ENCODE results near the gene IER3. TPM values are rescaled to one million over a fixed set of nuclear protein-coding genes. Genes with fewer than 3 reads are reported as not detected.

The IER3 gene
- total and polyA plus RNA-seq, 7 donors, result 20.1 to 193 (median 65.3) TPM

- Histone ChIP-seq H3K4me3 (no peak overlapping the region), H3K36me3 (peaks cover 46 to 100% (median 56%) of the 10 kb centered on the region in 4 donors), H3K4me1 (peaks cover 0 to 24% (median 18%) of the 10 kb centered on the region in 4 donors), H3K27ac (no peak overlapping the region), H3K27me3 (no peaks in the 10 kb centered on the region), H3K9me3 (no peaks in the 10 kb centered on the region)
- intact Hi-C loops (cut with DNase I), result no loop called here
- no peak for TF ChIP-seq CTCF (IDR thresholded peaks at IDR 0.05)
- TF ChIP-seq EP300 (IDR thresholded peaks at IDR 0.05), result no peak
- no peak for TF ChIP-seq POLR2A (IDR thresholded peaks at IDR 0.05)
- no peak for TF ChIP-seq POLR2AphosphoS5 (IDR thresholded peaks at IDR 0.05)
- WGBS, 2 donors, result 94 to 95% methylated on average over 12 of the region's 12 CpGs
- DNase-seq, result no peak
Measured at GRCh38 chr6:30732237-30732943, 12.0 kb downstream of the IER3 start.

GRCh38 chr6:30730601-30731435, 13.5 kb downstream of the IER3 start:
- 21 to 33% methylated on average over 30 of the region's 30 CpGs for WGBS, 2 donors

GRCh38 chr6:30727920-30728553, 16.3 kb downstream of the IER3 start:
- 64 to 67% methylated on average over 7 of the region's 7 CpGs for WGBS, 2 donors
- Histone ChIP-seq H3K4me1 (peaks cover 0 to 54% (median 32%) of the 10 kb centered on the region in 4 donors), H3K4me3 (no peak overlapping the region), H3K36me3 (peaks cover 40 to 98% (median 59%) of the 10 kb centered on the region in 4 donors), H3K27ac (peak overlapping the region; percentile 39 to 96 (median 82)), H3K9me3 (no peaks in the 10 kb centered on the region), H3K27me3 (no peaks in the 10 kb centered on the region)
- DNase-seq, result no peak
- TF ChIP-seq CTCF (IDR thresholded peaks at IDR 0.05) (peak in 1 of 4 experiments; percentile 17), EP300 (IDR thresholded peaks at IDR 0.05) (no peak), POLR2A (IDR thresholded peaks at IDR 0.05) (no peak), POLR2AphosphoS5 (IDR thresholded peaks at IDR 0.05) (peak in 1 of 4 donors; percentile 4)
- intact Hi-C loops (cut with DNase I), result no loop called here

More at GRCh38 chr6:30730601-30731435, 13.5 kb downstream of the IER3 start:
- H3K4me3 ChIP-seq, result no peak overlapping the region
- H3K27ac ChIP-seq, result peak overlapping the region; percentile 28 to 70 (median 66)
- peaks cover 0 to 30% (median 16%) of the 10 kb centered on the region in 4 donors for H3K4me1 ChIP-seq
- intact Hi-C loops (cut with DNase I), result no loop called here
- H3K27me3 ChIP-seq, result no peaks in the 10 kb centered on the region
- DNase-seq, result peak; percentile 88
- no peak for TF ChIP-seq POLR2A (IDR thresholded peaks at IDR 0.05)
- peak in 1 of 4 donors; percentile 5 for TF ChIP-seq POLR2AphosphoS5 (IDR thresholded peaks at IDR 0.05)
- no peak for TF ChIP-seq EP300 (IDR thresholded peaks at IDR 0.05)
- TF ChIP-seq CTCF (IDR thresholded peaks at IDR 0.05), result peak; percentile 43 to 71 (median 58)
- H3K9me3 ChIP-seq, result no peaks in the 10 kb centered on the region
- H3K36me3 ChIP-seq, result peaks cover 40 to 98% (median 56%) of the 10 kb centered on the region in 4 donors

GRCh38 chr6:30726506-30727413, 17.6 kb downstream of the IER3 start:
- WGBS, 2 donors, result 89 to 91% methylated on average over 11 of the region's 11 CpGs

More at GRCh38 chr6:30726506-30727413, 17.6 kb downstream of the IER3 start:
- DNase-seq, result no peak
- Histone ChIP-seq H3K4me3 (no peak overlapping the region), H3K27ac (peak overlapping the region; percentile 16 to 96 (median 82)), H3K9me3 (no peaks in the 10 kb centered on the region), H3K4me1 (peaks cover 0 to 67% (median 43%) of the 10 kb centered on the region in 4 donors), H3K36me3 (peaks cover 35 to 93% (median 55%) of the 10 kb centered on the region in 4 donors), H3K27me3 (no peaks in the 10 kb centered on the region)
- intact Hi-C loops (cut with DNase I), result no loop called here
- TF ChIP-seq CTCF (IDR thresholded peaks at IDR 0.05) (no peak), POLR2AphosphoS5 (IDR thresholded peaks at IDR 0.05) (no peak), EP300 (IDR thresholded peaks at IDR 0.05) (no peak), POLR2A (IDR thresholded peaks at IDR 0.05) (no peak)

Measured in sigmoid colon (tissue), 7 donors.